ENCODE measurements around the gene LCP2. TPM values are rescaled to one million over a fixed set of nuclear protein-coding genes. Genes with fewer than 3 reads are reported as not detected.

The LCP2 gene
- total RNA-seq: 10 to 100 TPM; 56.9 to 76.5 TPM

GRCh38 chr5:170297589-170298462, at the start of gene LCP2:
TSS of gene LCP2 (minus strand) at chr5:170297777. CDS start at chr5:170297611, 166 bp downstream.
- no peaks in the 10 kb centered on the region for H3K36me3 ChIP-seq
- peak within 1 kb of the TSS; percentile 14 to 68 for H3K27ac ChIP-seq
- H3K4me3 ChIP-seq: peak within 1 kb of the TSS; percentile 69
- no peak for TF ChIP-seq CTCF (IDR thresholded peaks at IDR 0.05)
- ATAC-seq (ENCODE audit: insufficient number of reproducible peaks, low FRiP score, low read depth) (no peak), DNase-seq (ENCODE audit: low spot score) (no peak)
- no peaks in the 10 kb centered on the region for H3K9me3 ChIP-seq
- H3K27me3 ChIP-seq (replicated peaks; ENCODE audit: insufficient read depth): no peaks in the 10 kb centered on the region
- H3K4me1 ChIP-seq (ENCODE audit: control insufficient read depth in 1 of 2, low read depth in 2 of 2): peaks cover 1 to 6% of the 10 kb centered on the region in 2 donors

DNA sequence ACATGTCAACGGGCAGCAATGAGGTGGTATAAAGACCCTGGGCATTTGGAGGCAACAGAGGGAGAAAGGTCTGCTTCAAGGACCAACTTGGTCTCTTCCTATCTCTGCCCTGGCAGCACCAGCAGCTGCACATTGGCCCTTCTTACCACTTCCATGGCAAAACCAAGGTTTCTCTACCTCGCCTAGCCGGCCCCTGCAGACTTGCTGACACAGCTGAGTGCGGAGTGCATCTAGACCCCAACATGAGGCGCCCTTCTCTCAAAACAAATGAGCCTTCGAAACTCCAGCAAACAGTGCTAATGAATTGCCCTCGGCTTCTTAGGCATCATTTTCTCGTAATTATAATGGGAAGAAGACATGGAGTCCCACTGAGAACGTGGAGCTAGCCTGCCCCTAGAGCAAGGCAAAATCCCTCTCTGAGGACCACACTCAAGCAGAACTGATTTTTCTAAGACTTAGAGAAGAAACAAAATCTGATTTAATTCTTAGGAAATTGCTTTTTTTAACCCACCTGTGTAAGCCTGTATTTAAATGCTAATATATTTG, 49.5 kb upstream of the LCP2 start:
- H3K36me3 ChIP-seq: no peaks in the 10 kb centered on the region
- no peak for DNase-seq (ENCODE audit: low spot score)
- no peak overlapping the region for H3K27ac ChIP-seq
- no peak for TF ChIP-seq CTCF (IDR thresholded peaks at IDR 0.05)
- H3K27me3 ChIP-seq (replicated peaks; ENCODE audit: insufficient read depth): no peaks in the 10 kb centered on the region
- H3K9me3 ChIP-seq: peaks cover 5% of the 10 kb centered on the region
- no peak for ATAC-seq (ENCODE audit: insufficient number of reproducible peaks, low FRiP score, low read depth)
- H3K4me3 ChIP-seq: no peak overlapping the region
- no peaks in the 10 kb centered on the region for H3K4me1 ChIP-seq (ENCODE audit: control insufficient read depth in 1 of 2, low read depth in 2 of 2)

DNA sequence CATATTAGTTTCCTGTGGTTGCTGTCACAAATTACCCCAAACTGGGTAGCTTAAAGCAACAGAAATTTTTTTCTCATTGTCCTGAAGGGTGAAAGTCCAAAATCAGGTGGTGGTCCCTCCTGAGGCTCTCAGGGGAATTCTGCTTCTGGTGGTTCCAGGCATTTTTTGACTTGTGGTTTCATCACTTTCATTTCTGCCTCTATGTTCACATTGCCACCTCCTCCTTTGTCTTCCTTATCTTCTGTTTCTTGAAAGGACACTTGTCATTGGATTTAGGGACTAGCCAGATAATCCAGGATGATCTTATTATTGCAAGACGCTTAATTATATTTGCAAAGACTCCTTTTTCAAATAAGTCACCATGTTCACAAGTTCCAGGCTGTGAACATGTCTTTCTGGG, 48.4 kb upstream of the LCP2 start:
- no peak for DNase-seq (ENCODE audit: low spot score)
- Histone ChIP-seq H3K36me3 (no peaks in the 10 kb centered on the region), H3K9me3 (peaks cover 5% of the 10 kb centered on the region), H3K4me1 (ENCODE audit: control insufficient read depth in 1 of 2, low read depth in 2 of 2) (no peaks in the 10 kb centered on the region), H3K27ac (no peak overlapping the region), H3K4me3 (no peak overlapping the region), H3K27me3 (replicated peaks; ENCODE audit: insufficient read depth) (no peaks in the 10 kb centered on the region)
- no peak for TF ChIP-seq CTCF (IDR thresholded peaks at IDR 0.05)
- no peak for ATAC-seq (ENCODE audit: insufficient number of reproducible peaks, low FRiP score, low read depth)

GRCh38 chr5:170343177-170343576, 45.6 kb upstream of the LCP2 start:
- ATAC-seq (ENCODE audit: insufficient number of reproducible peaks, low FRiP score, low read depth) (no peak), DNase-seq (ENCODE audit: low spot score) (no peak)
- Histone ChIP-seq H3K27me3 (replicated peaks; ENCODE audit: insufficient read depth) (no peaks in the 10 kb centered on the region), H3K4me1 (ENCODE audit: control insufficient read depth in 1 of 2, low read depth in 2 of 2) (no peaks in the 10 kb centered on the region), H3K9me3 (peaks cover 5% of the 10 kb centered on the region), H3K4me3 (no peak overlapping the region), H3K36me3 (no peaks in the 10 kb centered on the region), H3K27ac (no peak overlapping the region)
- no peak for TF ChIP-seq CTCF (IDR thresholded peaks at IDR 0.05)

DNA sequence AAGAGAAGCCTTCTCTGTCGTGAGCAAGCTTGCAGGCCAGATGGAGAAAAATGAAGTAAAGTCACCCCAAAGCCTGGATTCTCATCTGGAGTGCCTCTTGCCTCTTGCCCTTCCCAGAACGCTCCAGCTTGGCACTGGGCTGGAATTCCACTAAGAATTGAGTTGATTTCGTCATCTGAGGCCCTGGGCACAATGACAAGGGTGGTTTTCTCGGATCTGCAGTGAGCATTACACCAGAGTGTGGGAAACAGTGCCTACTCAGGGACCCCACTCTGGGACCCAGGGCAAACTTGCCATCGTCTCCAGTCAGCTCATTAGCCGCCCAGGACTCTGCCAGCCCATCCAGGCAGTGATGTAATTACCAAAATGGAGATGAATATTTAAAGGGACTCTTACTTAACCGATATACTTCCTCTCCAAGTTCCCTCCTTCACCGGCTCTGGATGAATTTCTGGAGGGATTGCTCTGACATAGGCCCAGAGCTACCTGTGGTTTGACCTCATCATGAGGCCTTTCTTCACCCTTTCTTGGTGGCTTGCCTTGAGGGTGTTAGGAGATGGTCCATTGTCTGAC, 44.7 kb upstream of the LCP2 start:
- Histone ChIP-seq H3K4me3 (no peak overlapping the region), H3K27ac (no peak overlapping the region), H3K27me3 (replicated peaks; ENCODE audit: insufficient read depth) (no peaks in the 10 kb centered on the region), H3K36me3 (no peaks in the 10 kb centered on the region), H3K9me3 (peaks cover 5% of the 10 kb centered on the region), H3K4me1 (ENCODE audit: control insufficient read depth in 1 of 2, low read depth in 2 of 2) (no peaks in the 10 kb centered on the region)
- no peak for TF ChIP-seq CTCF (IDR thresholded peaks at IDR 0.05)
- DNase-seq (ENCODE audit: low spot score) (no peak), ATAC-seq (ENCODE audit: insufficient number of reproducible peaks, low FRiP score, low read depth) (no peak)

Measured in thoracic aorta (tissue), 2 donors.